Fibroblast of skin of left biceps (primary cell): ENCODE data around the gene ANKS1A.
A peak's percentile ranks its signal among the peaks of the same experiment; 100 is the strongest.
"Not testable (repeated sequence)": the region's sequence is repeated elsewhere in the genome, so short reads cannot be mapped to it uniquely, and the experiment has no call there.

Experiments
- DNase-seq, 2 experiments: peaks; one replicate each; pipeline ENCODE4 v3.0.0-alpha.2; 2013; ENCODE audit warnings: low read depth in 2 of 2

ANKS1A gene

GRCh38 chr6:35106061-35106460 is 217.0 kb downstream of the ANKS1A start:
- not testable (repeated sequence) for DNase-seq

GRCh38 chr6:35107208-35107607 is 218.2 kb downstream of the ANKS1A start:
- DNase-seq: not testable (repeated sequence)

- not testable (repeated sequence) for DNase-seq
Measured at GRCh38 chr6:35107761-35108160, 218.7 kb downstream of the ANKS1A start.

- no peak for DNase-seq
Measured at GRCh38 chr6:35108309-35108885, 219.3 kb downstream of the ANKS1A start.

GRCh38 chr6:35120746-35121145 is 231.7 kb downstream of the ANKS1A start:
- no peak for DNase-seq

GRCh38 chr6:35124356-35124755 is 235.3 kb downstream of the ANKS1A start:
- DNase-seq: no peak

GRCh38 chr6:35128042-35128441 is 239.0 kb downstream of the ANKS1A start:
- no peak for DNase-seq

GRCh38 chr6:35128496-35128895 is 239.4 kb downstream of the ANKS1A start:
- DNase-seq: no peak

GRCh38 chr6:35136185-35136584 is 247.1 kb downstream of the ANKS1A start:
- no peak for DNase-seq

- not testable (repeated sequence) for DNase-seq
Measured at GRCh38 chr6:35138191-35138590, 249.1 kb downstream of the ANKS1A start.

- no peak for DNase-seq
Measured at GRCh38 chr6:35139470-35139869, 250.4 kb downstream of the ANKS1A start.

- peak; percentile 38 to 48 for DNase-seq
Measured at GRCh38 chr6:35139924-35140638, 251.0 kb downstream of the ANKS1A start.

GRCh38 chr6:35140639-35141006 is 251.6 kb downstream of the ANKS1A start:
- no peak for DNase-seq
